ENCODE data around the gene VAMP2. TPM values are rescaled to one million over a fixed set of nuclear protein-coding genes. Genes with fewer than 3 reads are reported as not detected.
A peak's percentile ranks its signal among the peaks of the same experiment; 100 is the strongest.

The VAMP2 gene
- total and polyA plus RNA-seq, 2 of the 4 experiments (the other 2 are of a cell fraction) = 2.3 to 33.3 TPM

- no peak for TF ChIP-seq CEBPB (IDR thresholded peaks at IDR 0.05; ENCODE audit: low read depth, low read length)
- no peak for TF ChIP-seq FOS (IDR thresholded peaks at IDR 0.05; ENCODE audit: low read depth, low read length)
- TF ChIP-seq RAD21 (IDR thresholded peaks at IDR 0.05; ENCODE audit: low read length) = no peak
- no peak for TF ChIP-seq NFE2L2 (IDR thresholded peaks at IDR 0.05; ENCODE audit: low read depth, low read length)
- no peak for TF ChIP-seq BHLHE40 (IDR thresholded peaks at IDR 0.05; ENCODE audit: low read depth, low read length)
These were observed 2.0 kb downstream of the VAMP2 start (continued) for GRCh38 chr17:8160741-8161221.

DNA sequence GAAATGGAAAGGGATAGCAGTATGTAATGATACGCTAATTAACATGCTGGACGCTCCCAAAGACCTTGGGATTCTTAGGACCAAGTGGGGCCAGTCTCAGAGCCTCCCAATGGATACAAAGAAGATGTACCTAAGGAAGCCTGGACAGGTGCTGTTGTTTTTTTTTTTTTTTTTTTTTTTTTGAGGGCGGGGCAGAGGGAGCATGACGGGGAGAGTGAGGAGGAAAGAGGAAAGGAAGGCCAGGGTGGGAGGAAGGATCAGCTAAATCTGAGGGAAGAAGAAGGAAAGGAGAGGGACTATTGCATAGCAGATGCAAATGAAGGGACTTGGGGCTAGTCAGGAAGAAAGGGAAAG lies 2.5 kb downstream of the VAMP2 start:
- Histone ChIP-seq H3K56ac (ENCODE audit: extremely low read depth, insufficient read depth, low read length) (no peak overlapping the region), H4K5ac (ENCODE audit: low read depth, low read length) (no peak overlapping the region), H3K36me3 (ENCODE audit: control insufficient read depth, insufficient read depth, low read length) (peaks cover 15% of the 10 kb centered on the region), H3K79me1 (ENCODE audit: low read depth in 1 of 2, low read length in 2 of 2) (peaks cover 21 to 48% of the 10 kb centered on the region in 2 experiments), H2BK5ac (ENCODE audit: low read depth, low read length, poor library complexity, severe bottlenecking) (no peak overlapping the region), H2AK9ac (replicated peaks; ENCODE audit: low read depth, low read length, poor library complexity) (no peak overlapping the region), H2BK15ac (ENCODE audit: low read depth, low read length) (no peak overlapping the region), H3K4ac (ENCODE audit: low read depth, low read length) (no peak overlapping the region), H3K27ac (ENCODE audit: insufficient read depth, low read length) (no peak overlapping the region), H3K9me1 (ENCODE audit: insufficient read depth, low read length) (peaks cover 14% of the 10 kb centered on the region), H3K9me3 (ENCODE audit: control insufficient read depth, insufficient read depth, low read length) (no peaks in the 10 kb centered on the region), H2BK20ac (ENCODE audit: low read depth, low read length) (no peak overlapping the region), H2AK5ac (ENCODE audit: low read depth, low read length) (no peak overlapping the region), H3K4me3 (ENCODE audit: insufficient read depth, low read depth, low read length) (no peak overlapping the region), H4K91ac (ENCODE audit: insufficient read depth, low read depth, low read length) (no peak overlapping the region), H3K27me3 (ENCODE audit: control insufficient read depth, insufficient read depth, low read length) (no peaks in the 10 kb centered on the region), H3K14ac (replicated peaks; ENCODE audit: low read depth, low read length) (no peak overlapping the region), H2BK120ac (ENCODE audit: low read depth, low read length) (no peak overlapping the region), H3K9ac (ENCODE audit: low read depth, low read length) (no peak overlapping the region), H4K8ac (ENCODE audit: low read depth in 2 of 2, low read length in 2 of 2) (no peak overlapping the region), H3K4me2 (ENCODE audit: low read depth, low read length) (no peak overlapping the region), H3K23ac (ENCODE audit: low read depth, low read length) (no peak overlapping the region), H3K4me1 (ENCODE audit: control insufficient read depth, insufficient read depth, low read length) (peaks cover 30% of the 10 kb centered on the region), H2AFZ (replicated peaks; ENCODE audit: low read length, poor library complexity) (no peak overlapping the region), H3K18ac (ENCODE audit: low read depth, low read length) (no peak overlapping the region), H4K20me1 (ENCODE audit: insufficient read depth, low read length) (peaks cover 14% of the 10 kb centered on the region)
- BruUV-seq (replicated peaks) = TSS peak; percentile 73
- ChIA-PET POLR2A (ENCODE audit: unreplicated experiment) (no interaction called here), CTCF (no interaction called here)
- 100% methylated on average over 2 of the region's 4 CpGs; no CpG with 5 or more reads in 1 of the 2 experiments for WGBS, 2 experiments (ENCODE audit: extremely low coverage in 2 of 2, insufficient read length in 1 of 2)
- dilution Hi-C loops (cut with HindIII; ENCODE audit: low sequenced_read_pairs, unreplicated experiment) = no loop called here
- no peak for TF ChIP-seq MXI1 (IDR thresholded peaks at IDR 0.05; ENCODE audit: borderline replicate concordance, low read depth, low read length)
- no peak for TF ChIP-seq FOS (IDR thresholded peaks at IDR 0.05; ENCODE audit: low read depth, low read length)
- TF ChIP-seq SMC3 (IDR thresholded peaks at IDR 0.05; ENCODE audit: low read depth, low read length) = no peak
- no peak for TF ChIP-seq MAZ (IDR thresholded peaks at IDR 0.05; ENCODE audit: borderline replicate concordance, low read depth, low read length)
- TF ChIP-seq, protein P1, sequence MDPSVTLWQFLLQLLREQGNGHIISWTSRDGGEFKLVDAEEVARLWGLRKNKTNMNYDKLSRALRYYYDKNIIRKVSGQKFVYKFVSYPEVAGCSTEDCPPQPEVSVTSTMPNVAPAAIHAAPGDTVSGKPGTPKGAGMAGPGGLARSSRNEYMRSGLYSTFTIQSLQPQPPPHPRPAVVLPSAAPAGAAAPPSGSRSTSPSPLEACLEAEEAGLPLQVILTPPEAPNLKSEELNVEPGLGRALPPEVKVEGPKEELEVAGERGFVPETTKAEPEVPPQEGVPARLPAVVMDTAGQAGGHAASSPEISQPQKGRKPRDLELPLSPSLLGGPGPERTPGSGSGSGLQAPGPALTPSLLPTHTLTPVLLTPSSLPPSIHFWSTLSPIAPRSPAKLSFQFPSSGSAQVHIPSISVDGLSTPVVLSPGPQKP (IDR thresholded peaks at IDR 0.05; ENCODE audit: borderline replicate concordance, low read depth, low read length) = no peak
- TF ChIP-seq CEBPB (IDR thresholded peaks at IDR 0.05; ENCODE audit: low read depth, low read length) = no peak
- no peak for TF ChIP-seq POLR2A (IDR thresholded peaks at IDR 0.05; ENCODE audit: low read depth, low read length)
- TF ChIP-seq RCOR1 (IDR thresholded peaks at IDR 0.05; ENCODE audit: insufficient replicate concordance, low read length) = no peak
- intact Hi-C loops (cut with micrococcal nuclease) = no loop called here
- DNase-seq (no peak), ATAC-seq (ENCODE audit: low read depth) (no peak)
- in situ Hi-C loops (cut with MboI; ENCODE audit: low sequenced_read_pairs) = loop anchor here (25.0 kb wide), 1 partner anchor 923 kb away; the partner anchor contains the start of genes DVL2, GABARAP and PHF23
